Mesenchymal stem cell (in vitro differentiated cells and primary cell): ENCODE measurements around the gene EDRF1.

Source experiments
- DNase-seq: peaks from one replicate; pipeline ENCODE4 v3.0.0-alpha.2; 2013
- H2AFZ ChIP-seq: one replicate; pipeline ENCODE4 v1.6.1; 2013; ENCODE audit warnings: low read depth, mild to moderate bottlenecking, control low read depth, inconsistent platforms, low read length, moderate library complexity
- H2AK5ac ChIP-seq: 2 replicates; pipeline ENCODE4 v1.6.1; 2013; ENCODE audit warnings: low read length, moderate library complexity, mild to moderate bottlenecking, inconsistent platforms; ENCODE audit not compliant: severe bottlenecking
- H2BK120ac ChIP-seq: one replicate; pipeline ENCODE4 v1.6.1; 2013; ENCODE audit warnings: low read depth, mild to moderate bottlenecking, inconsistent platforms, low read length, moderate library complexity
- H2BK12ac ChIP-seq, 2 experiments: one replicate each; pipeline ENCODE4 v1.6.1; 2013; ENCODE audit warnings: inconsistent platforms in 2 of 2, low read length in 2 of 2, mild to moderate bottlenecking in 2 of 2, moderate library complexity in 2 of 2, control low read depth in 1 of 2
- H2BK15ac ChIP-seq: one replicate; pipeline ENCODE4 v1.6.1; 2013; ENCODE audit warnings: mild to moderate bottlenecking, low read depth, inconsistent platforms; ENCODE audit not compliant: poor library complexity, severe bottlenecking
- H2BK5ac ChIP-seq: 2 replicates; pipeline ENCODE4 v1.6.1; 2013; ENCODE audit warnings: low read depth, mild to moderate bottlenecking, low read length, control low read depth, inconsistent platforms; ENCODE audit not compliant: poor library complexity, severe bottlenecking
- H3K14ac ChIP-seq, 2 experiments: one replicate each; pipeline ENCODE4 v1.6.1; 2013; ENCODE audit warnings: inconsistent platforms in 2 of 2, low read length in 2 of 2, control low read depth in 1 of 2, mild to moderate bottlenecking in 1 of 2, moderate library complexity in 1 of 2
- H3K18ac ChIP-seq, 2 experiments: one replicate each; pipeline ENCODE4 v1.6.1; 2013; ENCODE audit warnings: inconsistent platforms in 2 of 2, low read length in 2 of 2, control low read depth in 1 of 2, low read depth in 1 of 2, mild to moderate bottlenecking in 1 of 2
- H3K23ac ChIP-seq, 2 experiments: one replicate each; pipeline ENCODE4 v1.6.1; 2013; ENCODE audit warnings: inconsistent platforms in 2 of 2, low read length in 2 of 2, mild to moderate bottlenecking in 2 of 2, moderate library complexity in 2 of 2, control low read depth in 1 of 2
- H3K27ac ChIP-seq: 2 replicates; pipeline ENCODE4 v1.5.1; 2013; ENCODE audit warnings: mild to moderate bottlenecking, moderate library complexity, low read length, control low read depth, inconsistent platforms; ENCODE audit not compliant: poor library complexity, severe bottlenecking
- H3K27me3 ChIP-seq, 2 experiments: 2 replicates each; pipeline versions ENCODE4 v1.6.1 to v1.7.0; 2013; ENCODE audit warnings: low read length in 2 of 2, mild to moderate bottlenecking in 2 of 2, moderate library complexity in 2 of 2, control low read depth in 1 of 2, inconsistent platforms in 1 of 2; ENCODE audit not compliant: control insufficient read depth in 1 of 2, insufficient read depth in 1 of 2
- H3K36me3 ChIP-seq, 2 experiments: 2 replicates each; pipeline versions ENCODE4 v1.6.1 to v1.7.0; 2013; ENCODE audit warnings: low read length in 2 of 2, control low read depth in 1 of 2, inconsistent platforms in 1 of 2, low read depth in 1 of 2, mild to moderate bottlenecking in 1 of 2; ENCODE audit not compliant: insufficient read depth in 2 of 2, control insufficient read depth in 1 of 2
- H3K4ac ChIP-seq, 2 experiments: one replicate each; pipeline ENCODE4 v1.6.1; 2013; ENCODE audit warnings: inconsistent platforms in 2 of 2, low read length in 2 of 2, mild to moderate bottlenecking in 2 of 2, moderate library complexity in 2 of 2, control low read depth in 1 of 2, low read depth in 1 of 2
- H3K4me1 ChIP-seq: 2 replicates; pipeline ENCODE4 v1.6.1; 2013; ENCODE audit warnings: low read depth, low read length, control low read depth; ENCODE audit not compliant: control insufficient read depth, insufficient read depth
- H3K4me2 ChIP-seq: 2 replicates; pipeline ENCODE4 v1.6.1; 2013; ENCODE audit warnings: low read length, mild to moderate bottlenecking, inconsistent platforms; ENCODE audit not compliant: poor library complexity, severe bottlenecking
- H3K4me3 ChIP-seq, 2 experiments: 2 replicates each; pipeline versions ENCODE4 v1.5.1 to v1.7.0; 2013; ENCODE audit warnings: low read length in 2 of 2, mild to moderate bottlenecking in 2 of 2, control low read depth in 1 of 2, low read depth in 1 of 2; ENCODE audit not compliant: insufficient read depth in 1 of 2
- H3K79me1 ChIP-seq: replicated peaks from 2 replicates; pipeline ENCODE4 v1.6.1; 2013; ENCODE audit warnings: mild to moderate bottlenecking, control low read depth, low read length, inconsistent platforms; ENCODE audit not compliant: poor library complexity, severe bottlenecking
- H3K9ac ChIP-seq: 2 replicates; pipeline ENCODE4 v1.7.0; 2013; ENCODE audit warnings: mild to moderate bottlenecking, low read length, moderate library complexity
- H3K9me3 ChIP-seq: 2 replicates; pipeline ENCODE4 v1.7.0; 2013; ENCODE audit warnings: mild to moderate bottlenecking, low read length; ENCODE audit not compliant: control insufficient read depth
- H4K8ac ChIP-seq: one replicate; pipeline ENCODE4 v1.6.1; 2013; ENCODE audit warnings: inconsistent platforms, mild to moderate bottlenecking, low read length, moderate library complexity
- H4K91ac ChIP-seq: one replicate; pipeline ENCODE4 v1.6.1; 2013; ENCODE audit warnings: mild to moderate bottlenecking, low read length, inconsistent platforms
- WGBS: methylation state at CpG from one replicate; pipeline ENCODE4 v1.1.7; 2013; ENCODE audit warnings: mixed read lengths; 5-methylcytosine and 5-hydroxymethylcytosine counted together

Gene EDRF1

GRCh38 chr10:125727436-125727835, 7.9 kb downstream of the EDRF1 start:
- Histone ChIP-seq H3K23ac (no peak overlapping the region), H2AK5ac (no peak overlapping the region), H3K79me1 (peaks cover 27% of the 10 kb centered on the region), H2AFZ (no peak overlapping the region), H3K4ac (no peak overlapping the region), H4K8ac (no peak overlapping the region), H3K4me1 (no peaks in the 10 kb centered on the region), H2BK15ac (no peak overlapping the region), H3K27me3 (no peaks in the 10 kb centered on the region), H3K9me3 (no peaks in the 10 kb centered on the region), H2BK12ac (no peak overlapping the region), H3K27ac (no peak overlapping the region), H3K4me3 (no peak overlapping the region), H2BK120ac (no peak overlapping the region), H3K4me2 (no peak overlapping the region), H3K18ac (no peak overlapping the region), H2BK5ac (no peak overlapping the region), H4K91ac (no peak overlapping the region), H3K14ac (no peak overlapping the region), H3K9ac (no peak overlapping the region), H3K36me3 (peaks cover 30 to 98% of the 10 kb centered on the region in 2 experiments)
- DNase-seq = no peak
- 100% methylated on average over 1 of the region's 3 CpGs for WGBS

GRCh38 chr10:125734148-125734547, 14.6 kb downstream of the EDRF1 start:
- 100% methylated on average over 1 of the region's 1 CpG for WGBS
- H3K9ac ChIP-seq = no peak overlapping the region
- H3K79me1 ChIP-seq = peaks cover 14% of the 10 kb centered on the region

GRCh38 chr10:125734823-125735222, 15.3 kb downstream of the EDRF1 start:
- no peaks in the 10 kb centered on the region for H3K27me3 ChIP-seq
- H3K18ac ChIP-seq = no peak overlapping the region
- H3K14ac ChIP-seq = no peak overlapping the region
- H2BK120ac ChIP-seq = no peak overlapping the region
- 100% methylated on average over 1 of the region's 1 CpG for WGBS
- H2AK5ac ChIP-seq = no peak overlapping the region
- no peak overlapping the region for H2BK12ac ChIP-seq
- peaks cover 12% of the 10 kb centered on the region for H3K79me1 ChIP-seq
- H3K9me3 ChIP-seq = no peaks in the 10 kb centered on the region
- no peak overlapping the region for H4K8ac ChIP-seq
- no peak overlapping the region for H2BK15ac ChIP-seq
- no peak overlapping the region for H3K4ac ChIP-seq
- H3K27ac ChIP-seq = no peak overlapping the region
- no peak overlapping the region for H4K91ac ChIP-seq
- DNase-seq = no peak
- H3K4me3 ChIP-seq = no peak overlapping the region
- no peak overlapping the region for H3K9ac ChIP-seq
- no peaks in the 10 kb centered on the region for H3K4me1 ChIP-seq
- H2AFZ ChIP-seq = no peak overlapping the region
- H3K23ac ChIP-seq = no peak overlapping the region
- no peak overlapping the region for H3K4me2 ChIP-seq
- H2BK5ac ChIP-seq = no peak overlapping the region
- H3K36me3 ChIP-seq = peaks cover 12 to 100% of the 10 kb centered on the region in 2 experiments

More at GRCh38 chr10:125734148-125734547, 14.6 kb downstream of the EDRF1 start:
- H3K4me1 ChIP-seq = no peaks in the 10 kb centered on the region
- DNase-seq = no peak
- no peak overlapping the region for H2BK5ac ChIP-seq
- H4K91ac ChIP-seq = no peak overlapping the region
- no peak overlapping the region for H3K4me2 ChIP-seq
- H3K27me3 ChIP-seq = no peaks in the 10 kb centered on the region
- H3K36me3 ChIP-seq = peaks cover 15 to 100% of the 10 kb centered on the region in 2 experiments
- no peak overlapping the region for H3K23ac ChIP-seq
- H2BK12ac ChIP-seq = no peak overlapping the region
- H3K4me3 ChIP-seq = no peak overlapping the region
- no peak overlapping the region for H2AK5ac ChIP-seq
- no peak overlapping the region for H3K27ac ChIP-seq
- no peak overlapping the region for H2AFZ ChIP-seq
- no peak overlapping the region for H3K14ac ChIP-seq
- H4K8ac ChIP-seq = no peak overlapping the region
- no peak overlapping the region for H3K18ac ChIP-seq
- no peaks in the 10 kb centered on the region for H3K9me3 ChIP-seq
- no peak overlapping the region for H2BK120ac ChIP-seq
- no peak overlapping the region for H3K4ac ChIP-seq
- H2BK15ac ChIP-seq = no peak overlapping the region

- H4K8ac ChIP-seq = no peak overlapping the region
- WGBS = no CpG with 5 or more reads among the region's 5 CpGs
- no peak overlapping the region for H4K91ac ChIP-seq
- H2BK12ac ChIP-seq = no peak overlapping the region
- H3K9me3 ChIP-seq = no peaks in the 10 kb centered on the region
- H3K36me3 ChIP-seq = peaks cover 15 to 96% of the 10 kb centered on the region in 2 experiments
- no peak overlapping the region for H3K4ac ChIP-seq
- H2BK120ac ChIP-seq = no peak overlapping the region
- no peak overlapping the region for H2AK5ac ChIP-seq
- no peak overlapping the region for H2BK15ac ChIP-seq
- no peaks in the 10 kb centered on the region for H3K27me3 ChIP-seq
- H2BK5ac ChIP-seq = no peak overlapping the region
- peaks cover 8% of the 10 kb centered on the region for H3K79me1 ChIP-seq
- H3K9ac ChIP-seq = no peak overlapping the region
- H2AFZ ChIP-seq = no peak overlapping the region
- no peak overlapping the region for H3K4me2 ChIP-seq
- H3K4me1 ChIP-seq = no peaks in the 10 kb centered on the region
- no peak for DNase-seq
- H3K4me3 ChIP-seq = no peak overlapping the region
- no peak overlapping the region for H3K18ac ChIP-seq
- H3K23ac ChIP-seq = no peak overlapping the region
- H3K27ac ChIP-seq = no peak overlapping the region
- no peak overlapping the region for H3K14ac ChIP-seq
These were observed 18.7 kb downstream of the EDRF1 start for GRCh38 chr10:125738206-125738605.
